Mammary epithelial cell (primary cell): ENCODE results near the gene MYMX.

Experiments used
- EZH2 ChIP-seq: IDR thresholded peaks from 2 replicates; pipeline ENCODE4 v1.6.1; 2012; ENCODE audit warnings: low read length, inconsistent platforms, borderline replicate concordance
- TF ChIP-seq, protein P1 (sequence below), 2 donors: IDR thresholded peaks in 1 of 2; conservative IDR thresholded peaks in 1 of 2; 2 replicates each; pipeline ENCODE4 v1.5.1; 2011 to 2012; ENCODE audit warnings: inconsistent platforms in 2 of 2, low read length in 2 of 2, mild to moderate bottlenecking in 2 of 2, control low read depth in 1 of 2, low read depth in 1 of 2; ENCODE audit not compliant: insufficient read depth in 1 of 2; ENCODE audit errors: extremely low read depth in 1 of 2

DNA sequence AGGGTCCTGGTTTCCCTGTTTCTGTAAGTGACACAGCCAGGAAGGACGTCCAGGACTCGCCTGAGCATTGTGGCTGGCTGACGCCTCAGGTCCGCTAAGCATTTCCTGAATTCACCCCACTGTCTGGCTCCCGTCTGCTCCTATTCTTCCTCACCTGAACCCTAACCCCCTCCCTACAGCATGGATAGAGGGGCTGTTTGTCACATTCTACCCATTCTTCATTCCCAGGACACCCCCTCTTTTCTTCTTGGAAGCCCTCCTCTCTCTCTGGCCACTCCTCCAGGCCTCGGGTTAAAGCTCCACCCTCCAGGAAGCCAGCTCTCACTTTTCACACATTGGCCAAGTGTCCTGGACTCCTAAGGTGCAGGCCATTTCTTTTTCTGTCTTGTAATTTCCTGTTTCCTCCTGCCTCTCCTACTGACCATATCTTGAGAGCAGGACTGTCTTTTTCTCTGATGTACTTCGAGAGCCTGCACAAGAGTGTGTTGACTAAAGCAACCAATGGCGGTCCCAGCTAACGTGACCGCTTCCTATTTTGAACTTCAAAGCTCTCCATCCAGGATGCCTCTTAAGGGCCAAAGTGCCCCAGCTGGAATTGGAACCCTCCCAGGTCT is 24.2 kb upstream of the MYMX start:
- TF ChIP-seq, protein P1, sequence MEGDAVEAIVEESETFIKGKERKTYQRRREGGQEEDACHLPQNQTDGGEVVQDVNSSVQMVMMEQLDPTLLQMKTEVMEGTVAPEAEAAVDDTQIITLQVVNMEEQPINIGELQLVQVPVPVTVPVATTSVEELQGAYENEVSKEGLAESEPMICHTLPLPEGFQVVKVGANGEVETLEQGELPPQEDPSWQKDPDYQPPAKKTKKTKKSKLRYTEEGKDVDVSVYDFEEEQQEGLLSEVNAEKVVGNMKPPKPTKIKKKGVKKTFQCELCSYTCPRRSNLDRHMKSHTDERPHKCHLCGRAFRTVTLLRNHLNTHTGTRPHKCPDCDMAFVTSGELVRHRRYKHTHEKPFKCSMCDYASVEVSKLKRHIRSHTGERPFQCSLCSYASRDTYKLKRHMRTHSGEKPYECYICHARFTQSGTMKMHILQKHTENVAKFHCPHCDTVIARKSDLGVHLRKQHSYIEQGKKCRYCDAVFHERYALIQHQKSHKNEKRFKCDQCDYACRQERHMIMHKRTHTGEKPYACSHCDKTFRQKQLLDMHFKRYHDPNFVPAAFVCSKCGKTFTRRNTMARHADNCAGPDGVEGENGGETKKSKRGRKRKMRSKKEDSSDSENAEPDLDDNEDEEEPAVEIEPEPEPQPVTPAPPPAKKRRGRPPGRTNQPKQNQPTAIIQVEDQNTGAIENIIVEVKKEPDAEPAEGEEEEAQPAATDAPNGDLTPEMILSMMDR (conservative IDR thresholded peaks at IDR 0.05 in 1 of 2, IDR thresholded peaks at IDR 0.05 in 1 of 2; ENCODE audit: extremely low read depth in 1 of 2, insufficient read depth in 1 of 2, low read depth in 1 of 2, low read length in 2 of 2): no peak
- no peak for TF ChIP-seq EZH2
